HG02973 (cell line): ENCODE results near the gene TMEM225B.
"Not testable (repeated sequence)": the region's sequence is repeated elsewhere in the genome, so short reads cannot be mapped to it uniquely, and the experiment has no call there.

Source experiments
- ATAC-seq: cut with Tn5 transposase; IDR thresholded peaks from one replicate; pipeline ENCODE4 v1.9.1; 2021; ENCODE audit warnings: moderate library complexity; ENCODE audit not compliant: unreplicated experiment

TMEM225B gene

DNA sequence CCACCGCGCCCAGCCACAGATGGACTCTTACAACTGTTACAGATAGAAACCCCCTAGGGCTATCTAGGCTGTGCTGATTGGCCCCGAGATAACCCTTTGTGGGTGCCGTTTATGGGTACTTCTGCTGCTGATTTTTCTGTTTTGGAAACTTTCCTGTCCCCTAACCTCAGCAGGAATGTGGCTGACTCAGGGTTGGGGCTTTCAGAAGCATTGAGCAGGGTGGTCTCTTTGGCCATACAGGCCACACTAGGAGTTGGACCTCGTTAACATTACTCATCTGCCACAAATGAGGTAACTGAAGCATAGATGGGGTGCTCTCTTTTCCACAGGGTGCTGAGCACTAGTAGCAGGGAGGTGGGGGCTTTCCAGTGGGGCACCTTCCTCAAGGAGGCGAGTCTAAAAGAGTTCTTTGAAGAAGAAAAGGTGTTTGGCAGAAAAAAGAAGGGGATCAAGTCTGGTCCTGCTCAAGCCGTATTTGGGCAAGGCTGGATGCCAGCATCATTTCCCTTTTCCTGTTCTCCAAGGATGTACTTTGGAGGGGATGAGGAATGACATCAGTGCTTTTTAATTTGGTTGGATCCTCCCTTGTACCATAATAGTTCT, 25.1 kb downstream of the TMEM225B start:
- ATAC-seq, result no peak

DNA sequence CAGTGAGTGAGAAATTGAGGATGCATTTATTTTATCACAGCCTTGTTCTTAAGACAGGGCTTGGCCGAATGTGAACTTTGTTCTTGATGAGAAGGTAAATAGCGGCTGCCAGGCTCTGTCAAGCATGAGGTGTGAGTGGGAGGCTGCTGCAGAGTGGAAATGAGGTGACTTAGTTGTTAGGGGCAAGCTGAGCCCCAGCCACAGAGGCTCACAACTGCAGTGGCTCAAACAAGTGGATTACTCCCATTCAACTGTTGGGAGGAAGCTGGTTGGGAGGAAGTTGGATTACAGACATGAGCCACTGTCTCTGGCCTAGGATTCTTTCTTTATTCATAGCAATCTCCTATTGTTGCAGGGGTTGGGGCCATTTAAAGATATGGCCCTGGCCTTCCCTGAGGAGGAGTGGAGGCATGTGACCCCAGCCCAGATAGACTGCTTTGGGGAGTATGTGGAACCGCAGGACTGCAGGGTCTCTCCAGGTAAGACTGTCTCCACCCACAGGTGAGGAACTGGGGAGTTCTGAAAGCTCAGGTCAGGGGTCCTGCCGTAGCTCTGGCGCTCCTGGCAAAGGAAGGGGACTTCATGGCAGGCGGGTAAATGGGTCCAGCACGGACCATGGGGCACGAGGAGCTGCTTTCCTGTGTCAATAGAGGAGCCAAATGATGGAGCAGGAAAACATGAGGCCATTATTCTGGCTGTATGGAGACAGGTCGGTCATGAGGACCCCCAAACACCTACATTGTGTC, 25.8 kb downstream of the TMEM225B start:
- no peak for ATAC-seq

DNA sequence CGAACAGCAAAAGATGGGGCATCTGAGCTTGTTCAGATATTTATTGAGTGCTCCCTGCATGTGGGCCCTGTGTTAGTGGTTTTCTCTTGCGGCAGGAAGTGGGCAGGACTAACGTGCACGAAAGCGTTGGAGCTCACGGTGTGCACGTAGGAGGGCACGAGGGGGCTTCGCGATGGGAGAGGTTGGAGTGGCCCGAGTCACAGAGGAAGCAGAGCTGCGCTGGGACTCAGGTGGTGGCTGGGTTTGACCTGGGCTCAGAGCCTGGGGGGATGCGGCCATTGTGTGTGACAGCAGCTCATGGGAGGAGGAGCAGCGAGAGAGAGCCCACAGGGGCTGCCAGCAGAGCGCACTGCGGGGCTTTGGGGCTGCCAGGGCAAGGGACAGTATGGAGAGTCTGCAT, 26.4 kb downstream of the TMEM225B start:
- no peak for ATAC-seq

DNA sequence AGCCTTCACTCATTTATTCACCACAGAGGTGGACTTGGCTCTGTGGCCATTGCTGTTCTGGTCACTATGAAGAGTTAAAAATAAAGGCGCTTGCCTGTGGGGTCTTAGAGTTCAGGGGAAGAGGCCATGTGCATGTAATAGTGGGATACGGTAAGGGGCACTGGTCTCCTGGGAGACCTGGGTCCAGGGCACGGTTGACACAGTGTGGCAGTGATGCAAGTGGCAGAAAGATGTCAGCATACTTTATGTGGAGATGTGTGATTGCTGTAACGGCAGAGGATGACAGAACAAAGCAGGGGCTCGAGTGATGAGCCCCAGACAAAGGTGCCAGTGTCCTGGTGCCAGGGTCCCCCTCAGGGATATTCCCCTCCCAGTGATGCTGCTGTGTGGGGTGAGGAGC, 27.3 kb downstream of the TMEM225B start:
- ATAC-seq, result no peak

DNA sequence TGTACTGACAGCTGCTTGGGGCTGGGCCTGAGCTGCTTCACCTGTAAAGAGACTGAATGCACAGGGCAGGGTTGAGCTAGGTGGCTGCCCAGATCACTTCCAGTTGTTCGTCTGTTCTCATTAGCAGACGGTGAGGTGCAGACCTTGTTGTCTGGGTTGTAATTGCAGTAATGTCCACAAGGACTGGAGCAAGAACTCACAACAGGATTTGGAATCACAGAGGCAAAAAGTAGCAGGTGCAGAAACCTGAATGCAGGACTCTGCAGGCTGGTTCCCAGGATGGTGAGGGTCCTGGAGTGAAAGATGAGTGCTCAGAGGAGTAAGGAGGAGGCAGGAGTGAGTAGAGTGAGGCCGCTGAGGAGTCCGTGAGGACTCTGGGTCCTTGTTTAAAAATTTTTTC, 27.9 kb downstream of the TMEM225B start:
- no peak for ATAC-seq

DNA sequence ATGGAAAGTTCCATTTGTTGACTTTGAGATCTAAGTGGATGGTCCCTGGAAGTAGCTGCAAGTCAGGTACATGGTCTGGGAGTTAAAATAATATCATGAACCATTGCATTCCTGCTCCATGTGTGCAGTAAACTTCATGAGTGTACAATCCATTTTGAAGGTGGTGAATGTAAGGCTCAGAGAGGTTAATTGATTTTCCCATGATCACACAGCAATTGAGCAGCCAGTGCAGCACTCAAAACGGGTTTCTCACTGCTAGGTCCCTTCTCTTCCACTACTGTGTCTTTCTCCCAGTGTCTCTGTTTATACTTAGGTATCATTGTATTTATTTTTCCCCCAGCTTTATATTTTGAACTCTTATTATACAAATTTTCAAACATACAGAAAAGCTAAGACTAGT, 28.6 kb downstream of the TMEM225B start:
- ATAC-seq, result no peak

DNA sequence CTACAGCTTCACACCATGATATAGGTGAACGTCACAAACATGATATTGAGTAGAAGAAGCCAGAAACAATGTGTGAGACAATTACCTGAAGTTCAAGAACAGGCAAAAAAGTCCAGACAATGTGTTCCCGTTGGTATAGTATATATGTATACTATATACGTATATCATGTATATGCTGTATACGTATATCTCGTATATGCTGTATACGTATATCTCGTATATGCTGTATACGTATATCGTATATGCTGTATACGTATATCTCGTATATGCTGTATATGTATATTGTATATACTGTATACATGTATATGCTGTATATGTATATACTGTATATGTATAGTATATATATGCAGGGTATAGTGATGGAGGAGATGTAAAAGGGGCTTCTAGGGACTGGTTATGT, 29.4 kb downstream of the TMEM225B start:
- ATAC-seq, result no peak

DNA sequence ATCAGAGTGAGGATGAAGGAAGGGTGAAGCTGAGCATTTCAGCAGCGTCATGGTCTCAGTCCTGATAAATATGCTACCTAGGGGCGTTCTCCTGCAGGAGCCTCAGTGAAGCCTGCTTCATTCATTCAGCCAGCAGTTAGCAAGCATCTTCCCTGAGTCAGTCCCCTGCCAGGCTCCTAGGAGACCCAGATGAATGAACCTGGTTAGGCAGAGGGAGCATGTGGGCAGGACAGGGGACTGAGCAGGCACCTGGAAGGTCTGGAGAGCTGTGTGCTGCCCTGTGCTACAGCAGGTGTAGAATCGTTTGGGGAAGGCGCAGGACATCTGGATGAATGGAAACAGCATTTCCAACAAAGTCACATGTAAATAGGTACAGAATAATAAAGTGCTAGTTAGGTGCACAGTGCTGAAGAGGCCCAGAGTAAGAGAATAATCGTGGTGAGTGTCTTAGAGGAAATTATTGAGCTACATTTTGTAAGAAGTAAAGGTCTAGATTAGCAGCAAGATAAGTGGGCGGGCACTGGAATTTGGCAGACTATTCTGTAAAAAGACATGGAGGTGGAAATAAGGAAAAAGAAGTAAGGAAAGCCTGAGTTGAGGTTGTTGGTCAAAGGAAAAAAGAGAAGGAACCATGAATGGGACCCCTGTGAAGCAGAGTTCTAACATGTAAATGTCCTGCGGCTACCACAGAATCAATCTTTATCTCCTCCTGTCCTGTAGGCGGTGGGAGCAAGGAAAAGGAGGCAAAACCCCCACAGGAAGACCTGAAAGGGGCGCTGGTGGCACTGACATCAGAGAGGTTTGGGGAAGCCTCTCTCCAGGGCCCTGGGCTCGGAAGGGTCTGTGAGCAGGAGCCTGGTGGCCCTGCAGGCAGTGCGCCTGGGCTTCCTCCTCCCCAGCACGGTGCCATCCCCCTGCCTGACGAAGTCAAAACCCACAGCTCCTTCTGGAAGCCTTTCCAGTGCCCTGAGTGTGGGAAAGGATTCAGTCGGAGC, 30.7 kb downstream of the TMEM225B start:
- ATAC-seq, result no peak

DNA sequence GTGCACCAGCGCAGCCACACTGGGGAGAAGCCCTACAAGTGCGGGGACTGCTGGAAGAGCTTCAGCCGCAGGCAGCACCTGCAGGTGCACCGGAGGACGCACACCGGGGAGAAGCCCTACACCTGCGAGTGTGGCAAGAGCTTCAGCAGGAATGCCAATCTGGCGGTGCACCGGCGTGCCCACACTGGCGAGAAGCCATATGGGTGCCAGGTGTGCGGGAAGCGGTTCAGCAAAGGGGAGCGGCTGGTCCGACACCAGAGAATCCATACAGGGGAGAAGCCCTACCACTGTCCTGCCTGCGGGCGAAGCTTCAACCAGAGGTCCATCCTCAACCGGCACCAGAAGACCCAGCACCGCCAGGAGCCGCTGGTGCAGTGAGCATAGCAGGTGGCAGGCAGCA, 31.6 kb downstream of the TMEM225B start:
- no peak for ATAC-seq

DNA sequence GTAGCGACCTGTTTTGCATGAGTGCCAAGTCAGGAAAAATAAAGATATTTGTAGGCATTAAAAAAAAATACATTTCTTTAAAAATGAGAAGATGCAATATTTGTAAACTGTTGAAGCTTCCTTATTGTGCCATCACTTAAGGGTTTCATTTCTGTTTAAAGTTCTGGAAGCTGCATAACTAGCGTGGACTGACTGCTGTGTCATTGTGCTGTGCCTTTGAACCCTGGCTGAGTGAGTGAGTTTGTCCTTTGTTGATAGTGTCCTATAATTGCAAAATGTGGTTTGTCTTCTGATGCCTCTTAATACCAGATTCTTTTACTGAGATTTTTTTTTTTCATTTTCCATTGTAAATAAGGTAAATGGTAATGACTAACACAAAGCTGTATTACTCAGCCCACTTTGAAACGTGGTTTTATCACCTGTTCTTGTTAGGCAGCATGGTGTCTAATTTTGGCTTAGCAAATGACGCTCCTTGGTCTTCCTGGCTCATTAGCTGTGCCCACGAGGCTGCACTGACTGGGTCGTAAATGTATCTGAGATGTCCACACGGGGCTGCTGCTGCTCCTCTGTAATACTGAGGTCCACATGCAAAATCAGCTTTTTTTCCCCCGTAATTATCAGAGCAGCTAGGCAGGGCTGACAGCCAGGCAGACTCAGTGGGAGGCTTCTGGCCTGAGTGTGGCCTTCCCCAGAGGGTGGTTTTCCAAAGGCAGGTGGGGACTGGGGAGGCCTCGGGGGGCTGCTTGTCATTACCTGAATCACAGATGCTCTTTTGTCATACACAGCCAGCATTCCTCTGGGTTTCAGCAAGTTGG, 33.4 kb downstream of the TMEM225B start:
- ATAC-seq, result no peak

DNA sequence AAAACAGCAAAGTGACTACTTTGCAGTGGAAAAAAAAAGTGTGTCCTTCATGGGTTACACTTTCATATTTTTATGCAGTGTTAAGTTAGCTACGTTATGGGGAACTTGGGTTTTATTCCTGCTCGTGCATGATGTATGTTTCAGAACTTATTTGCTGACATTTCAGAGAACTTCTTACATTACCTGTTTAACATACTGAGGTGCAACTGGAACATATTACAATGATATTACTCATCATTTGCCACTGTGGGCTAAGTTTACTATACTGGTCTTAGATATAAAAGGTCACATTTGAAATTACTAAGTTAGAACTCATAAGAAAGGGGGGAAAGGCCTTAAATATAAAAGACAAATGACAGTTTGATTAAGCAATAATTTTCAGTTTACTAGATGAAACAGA, 39.3 kb downstream of the TMEM225B start:
- ATAC-seq, result not testable (repeated sequence)

DNA sequence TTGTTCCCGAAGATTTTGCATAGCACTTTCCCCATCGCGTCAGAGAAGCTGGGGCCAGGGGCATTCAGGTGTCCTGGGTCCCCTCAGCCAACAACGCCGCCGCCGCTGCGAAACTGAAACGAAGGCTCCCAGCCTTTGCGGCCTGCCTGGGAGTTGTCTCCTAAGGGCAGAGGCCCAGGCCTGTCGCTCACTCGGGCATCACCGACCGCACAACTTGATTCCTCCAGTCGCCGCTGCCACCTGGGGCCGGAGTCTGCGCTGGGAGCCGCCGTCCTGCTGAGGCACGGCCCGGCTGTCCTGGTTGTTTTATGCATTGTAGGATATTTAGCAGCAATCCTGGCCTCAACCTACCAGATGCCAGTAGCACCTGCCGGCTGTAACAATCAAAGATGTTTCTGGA, 40.7 kb downstream of the TMEM225B start:
- no peak for ATAC-seq

DNA sequence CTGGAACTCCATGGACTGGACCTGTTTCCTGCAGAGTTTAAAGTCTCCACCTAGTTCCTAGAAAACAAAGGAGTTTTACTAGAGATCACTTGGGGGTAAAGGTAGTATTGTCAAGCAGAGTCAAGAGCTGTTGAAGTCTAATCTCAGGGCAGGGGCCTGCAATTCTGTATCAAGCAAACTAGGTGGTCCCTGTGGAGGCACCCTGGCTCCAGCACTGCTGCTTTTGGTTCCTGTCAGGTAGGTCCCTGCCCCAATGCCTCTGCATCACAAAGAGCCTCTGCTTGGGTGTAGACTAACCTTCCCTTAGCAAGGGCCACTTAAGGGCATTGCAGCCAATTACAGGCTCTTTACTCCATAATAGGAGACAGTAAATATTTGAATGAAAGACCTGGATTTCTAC, 41.2 kb downstream of the TMEM225B start:
- no peak for ATAC-seq

DNA sequence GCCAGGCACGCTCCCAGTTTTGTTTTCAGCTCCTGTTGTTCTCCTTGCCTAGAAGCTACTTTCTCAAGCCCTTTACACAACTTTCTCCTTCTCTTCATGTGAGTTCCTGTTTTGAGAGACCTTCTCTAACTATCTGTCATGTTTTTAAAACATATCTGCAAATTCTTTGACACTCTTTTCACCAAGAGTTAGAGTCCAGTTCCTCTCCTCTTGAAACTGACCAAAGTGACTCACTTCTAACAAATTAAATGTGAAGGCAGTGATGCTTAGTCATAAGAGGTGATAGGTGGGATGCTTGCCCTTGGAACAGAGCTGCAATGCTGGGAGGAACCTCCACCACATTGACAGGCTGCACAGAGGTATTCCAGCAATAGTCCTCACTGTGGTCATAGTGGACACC, 44.0 kb downstream of the TMEM225B start:
- ATAC-seq, result no peak

DNA sequence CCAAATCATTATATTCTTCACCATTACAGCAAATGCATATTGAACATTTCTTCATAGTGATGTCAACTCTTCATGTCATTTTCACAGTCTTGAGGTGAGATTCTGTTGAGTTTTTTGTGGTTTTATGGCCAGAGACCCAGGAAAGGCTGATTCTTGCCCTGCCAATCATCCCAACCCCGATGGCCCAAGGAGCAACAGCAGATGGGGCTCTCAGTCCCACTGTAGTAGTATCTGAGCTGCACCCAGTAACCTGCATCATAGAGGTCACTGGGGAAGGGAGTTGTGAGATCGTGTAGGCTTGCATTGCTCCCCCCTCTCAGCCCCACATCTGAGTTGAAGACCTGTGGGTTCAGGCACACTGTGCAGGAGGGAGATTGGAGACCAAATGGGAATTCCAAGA, 45.4 kb downstream of the TMEM225B start:
- no peak for ATAC-seq

DNA sequence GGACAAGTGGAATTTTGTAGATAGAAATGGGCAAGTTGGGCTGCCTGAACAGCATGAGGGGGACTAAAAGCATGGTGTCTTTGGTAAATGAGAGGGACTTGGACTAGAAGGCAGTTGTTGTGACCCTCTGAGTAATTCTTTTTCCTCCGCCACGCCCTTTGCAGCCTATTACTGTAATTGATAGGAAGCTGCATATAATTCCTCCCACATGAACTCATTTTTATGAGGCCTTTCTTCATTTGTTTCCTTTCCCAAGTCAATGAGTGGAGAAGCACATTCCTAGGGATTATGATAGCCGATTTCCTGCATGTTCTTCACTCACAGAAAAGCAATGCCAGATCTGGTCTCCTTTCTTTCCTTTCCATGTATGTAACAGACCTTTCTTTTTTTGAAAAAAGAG, 46.4 kb downstream of the TMEM225B start:
- ATAC-seq, result no peak

DNA sequence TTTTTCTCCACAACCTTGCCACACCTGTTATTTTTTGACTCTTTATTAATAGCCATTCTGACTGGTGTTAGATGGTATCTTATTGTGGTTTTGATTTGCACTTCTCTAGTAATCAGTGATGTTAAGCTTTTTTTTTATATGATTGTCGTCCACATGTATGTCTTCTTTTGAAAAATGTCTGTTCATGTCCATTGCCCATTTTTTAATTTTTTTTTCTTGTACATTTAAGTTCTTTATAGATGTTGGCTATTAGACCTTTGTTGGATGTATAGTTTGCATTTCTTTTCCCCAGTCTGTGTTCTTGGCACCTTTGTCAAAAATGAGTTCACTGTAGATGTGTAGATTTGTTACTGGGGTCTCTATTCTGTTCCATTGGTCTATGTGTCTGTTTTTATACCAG, 47.5 kb downstream of the TMEM225B start:
- no peak for ATAC-seq

DNA sequence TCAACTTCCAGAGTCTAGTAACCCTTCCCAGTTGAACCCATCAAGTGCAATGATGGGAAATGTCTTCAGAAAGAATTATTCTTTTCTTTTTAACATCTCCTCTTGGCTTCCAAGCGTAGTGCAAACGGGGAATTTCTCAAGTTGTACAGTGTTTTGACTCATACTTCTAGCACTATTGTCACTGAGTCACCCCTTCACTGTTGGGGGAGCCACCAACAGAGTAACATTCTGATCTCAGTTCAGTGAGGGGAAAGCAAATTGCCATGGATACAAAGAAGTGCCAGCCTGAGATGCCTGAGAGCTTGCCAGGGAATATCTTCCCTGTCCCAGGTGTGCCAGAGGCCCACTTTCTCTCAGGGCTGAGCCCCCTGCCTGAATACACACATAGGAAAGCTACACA, 50.8 kb downstream of the TMEM225B start:
- no peak for ATAC-seq

DNA sequence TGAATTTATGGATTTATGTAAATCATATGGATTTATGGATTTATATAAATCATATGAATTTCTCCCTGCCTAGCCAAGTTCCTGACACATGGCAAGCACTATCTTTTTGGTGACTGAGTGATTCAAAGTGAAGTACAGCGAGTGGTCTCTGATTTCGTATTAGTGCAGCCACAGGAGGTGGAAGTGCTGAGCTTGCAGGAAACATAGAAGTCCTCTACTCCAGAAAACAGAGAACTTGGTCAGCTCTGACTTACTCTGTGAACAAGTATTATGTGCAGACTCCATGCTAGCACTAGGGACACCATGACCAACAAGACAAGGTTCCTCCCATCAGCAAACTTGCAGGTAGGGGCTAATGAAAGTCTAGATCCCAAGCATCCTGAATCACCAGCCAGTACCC, 53.2 kb downstream of the TMEM225B start:
- no peak for ATAC-seq

DNA sequence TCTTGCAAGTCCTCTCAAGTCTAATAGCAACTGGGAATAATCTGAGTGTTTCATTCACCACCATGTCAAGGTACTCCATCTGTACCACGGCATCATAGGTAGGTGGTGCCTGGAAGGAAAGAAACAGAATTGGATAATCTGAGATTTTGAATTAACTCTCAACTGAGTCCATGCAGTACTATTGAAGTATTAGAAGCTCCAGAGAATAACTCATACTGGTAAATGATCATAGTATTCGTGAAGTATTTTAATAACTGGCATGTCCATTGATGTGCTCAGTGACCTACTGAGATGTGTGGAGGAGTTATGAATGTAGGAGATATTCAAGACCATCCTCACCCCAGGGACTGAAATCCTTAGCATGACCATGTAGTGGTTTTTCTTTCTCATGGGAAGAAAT, 54.6 kb downstream of the TMEM225B start:
- no peak for ATAC-seq

DNA sequence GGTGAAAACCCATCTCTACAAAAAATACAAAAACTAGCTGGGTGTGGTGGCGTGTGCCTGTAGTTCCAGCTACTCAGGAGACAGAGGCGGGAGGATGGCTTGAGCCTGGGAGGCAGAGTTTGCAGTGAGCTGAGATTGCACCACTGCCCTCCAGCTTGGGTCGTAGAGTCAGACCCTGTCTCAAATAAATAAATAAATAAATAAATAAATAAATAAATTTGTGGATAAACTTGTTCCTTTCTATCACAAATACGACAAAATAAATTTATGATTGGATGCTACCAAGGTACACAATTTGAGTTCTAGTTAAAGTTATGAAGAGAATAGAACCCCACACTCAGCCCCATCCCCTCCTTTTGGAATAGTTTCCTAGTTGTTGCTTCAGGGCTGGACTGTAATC, 55.2 kb downstream of the TMEM225B start:
- ATAC-seq, result not testable (repeated sequence)
